HEK293 (cell line): ENCODE measurements around the gene SDHAF1.

Source experiments
- KLF1 ChIP-seq: fragments of 450-650 bp; formaldehyde crosslinking; IDR thresholded peaks from 2 replicates; pipeline ENCODE4 v1.5.1; 2016; ENCODE audit warnings: missing biosample characterization, missing genetic modification characterization
- KLF7 ChIP-seq: fragments of 450-650 bp; formaldehyde crosslinking; IDR thresholded peaks from 2 replicates; pipeline ENCODE4 v1.5.1; 2016; ENCODE audit warnings: missing biosample characterization, missing genetic modification characterization, borderline replicate concordance
- PRDM10 ChIP-seq: fragments of 450-650 bp; formaldehyde crosslinking; IDR thresholded peaks from 2 replicates; pipeline ENCODE4 v1.5.1; 2016; ENCODE audit warnings: missing biosample characterization, missing genetic modification characterization
- PRDM4 ChIP-seq: fragments of 450-650 bp; formaldehyde crosslinking; IDR thresholded peaks from 2 replicates; pipeline ENCODE4 v1.5.1; 2017; ENCODE audit warnings: missing biosample characterization, missing genetic modification characterization
- REPIN1 ChIP-seq: fragments of 450-650 bp; formaldehyde crosslinking; IDR thresholded peaks from 2 replicates; pipeline ENCODE4 v1.5.1; 2017; ENCODE audit warnings: missing biosample characterization, missing genetic modification characterization, low read depth
- WT1 ChIP-seq: fragments of 450-650 bp; formaldehyde crosslinking; IDR thresholded peaks from 2 replicates; pipeline ENCODE4 v1.5.1; 2016; ENCODE audit warnings: missing biosample characterization, missing genetic modification characterization
- ZBTB7A ChIP-seq: fragments of 450-650 bp; formaldehyde crosslinking; IDR thresholded peaks from 2 replicates; pipeline ENCODE4 v1.5.1; 2016; ENCODE audit warnings: low read depth, missing biosample characterization, missing genetic modification characterization
- ZFP37 ChIP-seq: fragments of 450-650 bp; formaldehyde crosslinking; IDR thresholded peaks from 2 replicates; pipeline ENCODE4 v1.5.1; 2016; ENCODE audit warnings: missing biosample characterization, missing genetic modification characterization
- ZNF221 ChIP-seq: fragments of 450-650 bp; formaldehyde crosslinking; IDR thresholded peaks from 2 replicates; pipeline ENCODE4 v1.5.1; 2017; ENCODE audit warnings: missing biosample characterization, missing genetic modification characterization, borderline replicate concordance
- ZNF23 ChIP-seq: fragments of 450-650 bp; formaldehyde crosslinking; IDR thresholded peaks from 2 replicates; pipeline ENCODE4 v1.5.1; 2016; ENCODE audit warnings: missing biosample characterization, missing genetic modification characterization, borderline replicate concordance
- ZNF302 ChIP-seq: fragments of 450-650 bp; formaldehyde crosslinking; IDR thresholded peaks from 2 replicates; pipeline ENCODE4 v1.5.1; 2016; ENCODE audit warnings: missing biosample characterization, missing genetic modification characterization, low read depth
- ZNF311 ChIP-seq: fragments of 450-650 bp; formaldehyde crosslinking; IDR thresholded peaks from 2 replicates; pipeline ENCODE4 v1.5.1; 2017; ENCODE audit warnings: missing biosample characterization, missing genetic modification characterization, borderline replicate concordance
- ZNF335 ChIP-seq: fragments of 450-650 bp; formaldehyde crosslinking; conservative IDR thresholded peaks from 2 replicates; pipeline ENCODE4 v1.5.1; 2016; ENCODE audit warnings: missing biosample characterization, missing genetic modification characterization
- ZNF398 ChIP-seq: fragments of 450-650 bp; formaldehyde crosslinking; IDR thresholded peaks from 2 replicates; pipeline ENCODE4 v1.5.1; 2017; ENCODE audit warnings: missing biosample characterization, missing genetic modification characterization
- ZNF426 ChIP-seq: fragments of 450-650 bp; formaldehyde crosslinking; IDR thresholded peaks from 2 replicates; pipeline ENCODE4 v1.5.1; 2017; ENCODE audit warnings: missing biosample characterization, missing genetic modification characterization, mild to moderate bottlenecking, inconsistent platforms, moderate library complexity
- ZNF555 ChIP-seq: fragments of 450-650 bp; formaldehyde crosslinking; conservative IDR thresholded peaks from 2 replicates; pipeline ENCODE4 v1.5.1; 2017; ENCODE audit warnings: missing biosample characterization, mild to moderate bottlenecking, missing genetic modification characterization, inconsistent platforms
- ZNF560 ChIP-seq: fragments of 450-650 bp; formaldehyde crosslinking; IDR thresholded peaks from 2 replicates; pipeline ENCODE4 v1.5.1; 2017; ENCODE audit warnings: missing biosample characterization, missing genetic modification characterization, borderline replicate concordance
- ZNF571 ChIP-seq: fragments of 450-650 bp; formaldehyde crosslinking; IDR thresholded peaks from 2 replicates; pipeline ENCODE4 v1.5.0; 2017; ENCODE audit warnings: missing biosample characterization, missing genetic modification characterization
- ZNF623 ChIP-seq: fragments of 450-650 bp; formaldehyde crosslinking; IDR thresholded peaks from 2 replicates; pipeline ENCODE4 v1.5.1; 2016; ENCODE audit warnings: missing biosample characterization, missing genetic modification characterization
- ZNF768 ChIP-seq: fragments of 450-650 bp; formaldehyde crosslinking; IDR thresholded peaks from 2 replicates; pipeline ENCODE4 v1.5.1; 2018; ENCODE audit warnings: missing biosample characterization, mild to moderate bottlenecking, missing genetic modification characterization
- ZNF792 ChIP-seq: fragments of 450-650 bp; formaldehyde crosslinking; IDR thresholded peaks from 2 replicates; pipeline ENCODE4 v1.5.1; 2016; ENCODE audit warnings: missing biosample characterization, missing genetic modification characterization
- ZNF843 ChIP-seq: fragments of 450-650 bp; formaldehyde crosslinking; IDR thresholded peaks from 2 replicates; pipeline ENCODE4 v1.5.1; 2016; ENCODE audit warnings: missing biosample characterization, missing genetic modification characterization
- ZSCAN18 ChIP-seq: fragments of 450-650 bp; formaldehyde crosslinking; IDR thresholded peaks from 2 replicates; pipeline ENCODE4 v1.5.1; 2016; ENCODE audit warnings: missing biosample characterization, missing genetic modification characterization
- ZSCAN30 ChIP-seq: fragments of 450-650 bp; IDR thresholded peaks from 2 replicates; pipeline ENCODE4 v1.5.1; 2018; ENCODE audit warnings: missing biosample characterization, mild to moderate bottlenecking, missing genetic modification characterization, moderate library complexity
- TF ChIP-seq, protein P1 (sequence below): fragments of 450-650 bp; formaldehyde crosslinking; IDR thresholded peaks from 2 replicates; pipeline ENCODE4 v1.5.1; 2016; ENCODE audit warnings: missing biosample characterization, missing genetic modification characterization
- TF ChIP-seq, protein P2 (sequence below): fragments of 450-650 bp; formaldehyde crosslinking; IDR thresholded peaks from 2 replicates; pipeline ENCODE4 v1.5.1; 2016; ENCODE audit warnings: missing biosample characterization, missing genetic modification characterization

SDHAF1 gene

DNA sequence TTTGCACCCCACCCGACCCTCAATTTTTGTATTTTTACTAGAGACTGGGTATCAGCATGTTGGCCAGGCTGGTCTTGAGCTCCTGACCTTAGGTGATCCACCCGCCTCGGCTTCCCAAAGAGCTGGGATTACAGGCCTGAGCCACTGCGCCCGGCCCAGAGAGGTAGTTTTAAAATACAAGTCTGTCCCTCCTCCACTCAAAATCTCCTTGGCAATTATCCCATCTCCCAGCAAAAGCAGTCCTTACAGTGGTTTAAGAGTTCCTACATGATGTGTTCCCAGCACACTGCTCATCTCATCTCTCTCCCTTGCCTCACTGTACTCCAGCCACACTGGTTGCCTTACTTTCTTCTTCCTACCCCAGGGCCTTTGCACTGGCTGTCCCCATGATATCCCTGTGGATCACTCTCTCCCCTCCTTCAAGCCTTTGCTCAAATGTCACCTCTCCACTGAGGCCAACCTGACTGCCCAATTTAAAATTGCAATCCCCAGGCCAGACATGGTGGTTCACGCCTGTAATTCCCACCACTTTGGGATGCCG, 34.5 kb upstream of the SDHAF1 start (continued):
- TF ChIP-seq, protein P1, sequence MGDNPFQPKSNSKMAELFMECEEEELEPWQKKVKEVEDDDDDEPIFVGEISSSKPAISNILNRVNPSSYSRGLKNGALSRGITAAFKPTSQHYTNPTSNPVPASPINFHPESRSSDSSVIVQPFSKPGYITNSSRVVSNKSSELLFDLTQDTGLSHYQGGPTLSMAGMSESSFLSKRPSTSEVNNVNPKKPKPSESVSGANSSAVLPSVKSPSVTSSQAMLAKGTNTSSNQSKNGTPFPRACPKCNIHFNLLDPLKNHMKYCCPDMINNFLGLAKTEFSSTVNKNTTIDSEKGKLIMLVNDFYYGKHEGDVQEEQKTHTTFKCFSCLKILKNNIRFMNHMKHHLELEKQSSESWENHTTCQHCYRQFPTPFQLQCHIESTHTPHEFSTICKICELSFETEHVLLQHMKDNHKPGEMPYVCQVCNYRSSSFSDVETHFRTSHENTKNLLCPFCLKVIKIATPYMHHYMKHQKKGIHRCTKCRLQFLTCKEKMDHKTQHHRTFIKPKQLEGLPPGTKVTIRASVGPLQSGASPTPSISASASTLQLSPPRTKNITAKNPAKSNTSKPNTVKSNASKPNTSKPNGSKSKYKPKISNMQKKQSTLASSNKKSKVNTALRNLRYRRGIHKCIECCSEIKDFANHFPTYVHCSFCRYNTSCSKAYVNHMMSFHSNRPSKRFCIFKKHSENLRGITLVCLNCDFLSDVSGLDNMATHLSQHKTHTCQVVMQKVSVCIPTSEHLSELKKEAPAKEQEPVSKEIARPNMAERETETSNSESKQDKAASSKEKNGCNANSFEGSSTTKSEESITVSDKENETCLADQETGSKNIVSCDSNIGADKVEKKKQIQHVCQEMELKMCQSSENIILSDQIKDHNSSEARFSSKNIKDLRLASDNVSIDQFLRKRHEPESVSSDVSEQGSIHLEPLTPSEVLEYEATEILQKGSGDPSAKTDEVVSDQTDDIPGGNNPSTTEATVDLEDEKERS, result peak; percentile 80; the same call in 1 of the 2 replicates
- TF ChIP-seq ZNF23 (no peak), PRDM4 (tag by site-specific recombination) (no peak), ZNF792 (tag by site-specific recombination) (no peak), PRDM10 (tag by site-specific recombination) (no peak), ZNF623 (tag by site-specific recombination) (peak; percentile 100), ZBTB7A (tag by site-specific recombination) (no peak), ZNF768 (tag by site-specific recombination) (no peak), ZNF311 (no peak), ZNF843 (tag by site-specific recombination) (no peak), ZFP37 (tag by site-specific recombination) (no peak), ZNF555 (tag by site-specific recombination) (no peak), ZNF221 (tag by site-specific recombination) (no peak), ZNF302 (tag by site-specific recombination) (no peak), ZSCAN18 (tag by site-specific recombination) (no peak), KLF7 (tag by site-specific recombination) (no peak), ZNF571 (tag by site-specific recombination) (no peak), WT1 (tag by site-specific recombination) (no peak), ZNF426 (tag by site-specific recombination) (no peak), KLF1 (tag by site-specific recombination) (no peak), ZNF560 (tag by site-specific recombination) (no peak), REPIN1 (tag by site-specific recombination) (no peak), ZSCAN30 (no peak), ZNF335 (tag by site-specific recombination) (no peak), ZNF398 (tag by site-specific recombination) (no peak)
- TF ChIP-seq, protein P2, sequence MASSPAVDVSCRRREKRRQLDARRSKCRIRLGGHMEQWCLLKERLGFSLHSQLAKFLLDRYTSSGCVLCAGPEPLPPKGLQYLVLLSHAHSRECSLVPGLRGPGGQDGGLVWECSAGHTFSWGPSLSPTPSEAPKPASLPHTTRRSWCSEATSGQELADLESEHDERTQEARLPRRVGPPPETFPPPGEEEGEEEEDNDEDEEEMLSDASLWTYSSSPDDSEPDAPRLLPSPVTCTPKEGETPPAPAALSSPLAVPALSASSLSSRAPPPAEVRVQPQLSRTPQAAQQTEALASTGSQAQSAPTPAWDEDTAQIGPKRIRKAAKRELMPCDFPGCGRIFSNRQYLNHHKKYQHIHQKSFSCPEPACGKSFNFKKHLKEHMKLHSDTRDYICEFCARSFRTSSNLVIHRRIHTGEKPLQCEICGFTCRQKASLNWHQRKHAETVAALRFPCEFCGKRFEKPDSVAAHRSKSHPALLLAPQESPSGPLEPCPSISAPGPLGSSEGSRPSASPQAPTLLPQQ (tag by site-specific recombination), result no peak
